K562 treated with DMSO at 1 percent for 48 hours (cell line): ENCODE measurements around the gene RBM46. TPM values are rescaled to one million over a fixed set of nuclear protein-coding genes. Genes with fewer than 3 reads are reported as not detected.

Experiments
- total RNA-seq: library from RNA; unstranded; fragments of 300-600 nt; gene quantifications from 2 replicates; pipeline ENCODE4 v1.2.3, GENCODE V29; 2022; ENCODE audit warnings: low replicate concordance; ENCODE audit errors: extremely low read depth

The RBM46 gene, protein sequence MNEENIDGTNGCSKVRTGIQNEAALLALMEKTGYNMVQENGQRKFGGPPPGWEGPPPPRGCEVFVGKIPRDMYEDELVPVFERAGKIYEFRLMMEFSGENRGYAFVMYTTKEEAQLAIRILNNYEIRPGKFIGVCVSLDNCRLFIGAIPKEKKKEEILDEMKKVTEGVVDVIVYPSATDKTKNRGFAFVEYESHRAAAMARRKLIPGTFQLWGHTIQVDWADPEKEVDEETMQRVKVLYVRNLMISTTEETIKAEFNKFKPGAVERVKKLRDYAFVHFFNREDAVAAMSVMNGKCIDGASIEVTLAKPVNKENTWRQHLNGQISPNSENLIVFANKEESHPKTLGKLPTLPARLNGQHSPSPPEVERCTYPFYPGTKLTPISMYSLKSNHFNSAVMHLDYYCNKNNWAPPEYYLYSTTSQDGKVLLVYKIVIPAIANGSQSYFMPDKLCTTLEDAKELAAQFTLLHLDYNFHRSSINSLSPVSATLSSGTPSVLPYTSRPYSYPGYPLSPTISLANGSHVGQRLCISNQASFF
- total RNA-seq: not detected in 2 replicates

GRCh38 chr4:154781126-154781982 lies at the start of gene RBM46:
Gene RBM46 (plus strand): TSS chr4:154781272. CDS start chr4:154796753, 15,481 bp downstream.

DNA sequence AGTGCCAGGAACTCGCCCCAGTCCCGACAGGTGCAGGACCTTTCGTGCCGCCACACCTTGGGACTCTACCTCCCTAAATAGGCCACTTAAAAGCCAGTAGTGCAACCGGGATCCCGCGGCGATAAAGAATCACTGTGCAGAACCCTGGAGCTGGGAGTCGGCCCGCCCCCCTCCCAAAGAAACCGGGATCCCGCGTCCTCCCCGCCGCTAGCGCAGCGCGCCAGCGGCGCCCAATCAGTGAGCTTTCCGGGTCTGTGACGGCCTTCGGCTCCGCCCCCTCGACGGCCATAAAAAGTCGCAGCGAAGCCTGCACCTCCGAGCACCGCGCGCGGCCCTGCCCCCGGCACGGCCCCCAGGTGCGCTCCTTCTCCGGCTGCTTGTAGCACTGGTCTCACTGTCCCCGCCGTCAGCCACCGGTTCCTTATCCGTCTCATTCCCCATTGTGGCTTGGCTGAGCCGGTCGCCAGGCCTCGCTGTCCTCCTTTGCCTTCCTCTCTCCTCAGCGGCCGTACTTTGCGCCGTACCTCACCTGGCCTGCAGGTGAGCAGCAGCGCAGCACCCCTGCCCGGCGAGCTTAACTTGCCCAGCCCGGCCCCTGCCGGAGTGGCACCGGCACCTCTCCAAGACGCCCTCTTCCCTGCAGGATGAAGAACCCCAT lies 37.3 kb upstream of the RBM46 start, which contains the start of gene LRAT:
TSS of gene LRAT (plus strand) at position 318 of the 658 bp plus-strand sequence. CDS start at position 645, 327 bp downstream.

Other genes starting within 250 kb of the RBM46 start
- not detected in 2 replicates for gene PLRG1, start 230.9 kb upstream of the RBM46 start, total RNA-seq
- gene FGB, start 218.3 kb upstream of the RBM46 start, total RNA-seq: not detected in 2 replicates
- not detected in 2 replicates for gene FGA, start 190.5 kb upstream of the RBM46 start, total RNA-seq
- not detected in 2 replicates for gene FGG, start 168.6 kb upstream of the RBM46 start, total RNA-seq
- not detected in 2 replicates for gene LRAT, start 37.3 kb upstream of the RBM46 start, total RNA-seq